HEK293T (cell line): ENCODE results near the gene HNRNPU.
A peak's percentile ranks its signal among the peaks of the same experiment; 100 is the strongest.

Source experiments
- CTCF ChIA-PET: fragments of 350-600 bp; formaldehyde crosslinking; extraction: SDS; loops from one replicate; lab custom pipeline; 2021; ENCODE audit warnings: antibody characterized with exemption, inconsistent platforms; lab: Yijun Ruan, JAX
- POLR2A ChIA-PET: fragments of 350-600 bp; formaldehyde crosslinking; extraction: SDS; loops from one replicate; lab custom pipeline; 2020; ENCODE audit warnings: antibody characterized with exemption, inconsistent platforms; lab: Yijun Ruan, JAX
- DNase-seq: peaks from one replicate; pipeline ENCODE4 v3.0.0; 2012; ENCODE audit warnings: mixed read lengths; ENCODE audit errors: extremely low spot score
- ARNT ChIP-seq: fragments of 450-650 bp; IDR thresholded peaks from 2 replicates; pipeline ENCODE4 v1.6.1; 2017; ENCODE audit warnings: mild to moderate bottlenecking
- BHLHE40 ChIP-seq: fragments of 450-650 bp; IDR thresholded peaks from 2 replicates; pipeline ENCODE4 v1.6.1; 2016; ENCODE audit warnings: mild to moderate bottlenecking, moderate library complexity, borderline replicate concordance
- CTBP1 ChIP-seq: fragments of 450-650 bp; IDR thresholded peaks from 2 replicates; pipeline ENCODE4 v1.6.1; 2016; ENCODE audit warnings: borderline replicate concordance
- ELF4 ChIP-seq: fragments of 450-650 bp; IDR thresholded peaks from 2 replicates; pipeline ENCODE4 v1.6.1; 2017; ENCODE audit warnings: antibody characterized with exemption
- FOXA1 ChIP-seq: fragments of 450-650 bp; IDR thresholded peaks from 2 replicates; pipeline ENCODE4 v1.6.1; 2016; ENCODE audit warnings: mild to moderate bottlenecking
- FOXK2 ChIP-seq: fragments of 450-650 bp; IDR thresholded peaks from 2 replicates; pipeline ENCODE4 v1.6.1; 2016; ENCODE audit warnings: mild to moderate bottlenecking
- FOXM1 ChIP-seq: fragments of 450-650 bp; IDR thresholded peaks from 2 replicates; pipeline ENCODE4 v1.6.1; 2017; ENCODE audit warnings: mild to moderate bottlenecking, borderline replicate concordance
- HDGF ChIP-seq: fragments of 450-650 bp; IDR thresholded peaks from 2 replicates; pipeline ENCODE4 v1.6.1; 2017; ENCODE audit warnings: antibody characterized with exemption, borderline replicate concordance
- L3MBTL2 ChIP-seq: fragments of 450-650 bp; conservative IDR thresholded peaks from 2 replicates; pipeline ENCODE4 v1.6.1; 2016; ENCODE audit warnings: mild to moderate bottlenecking
- LEF1 ChIP-seq: fragments of 450-650 bp; IDR thresholded peaks from 2 replicates; pipeline ENCODE4 v1.6.1; 2017; ENCODE audit warnings: mild to moderate bottlenecking, borderline replicate concordance
- NFRKB ChIP-seq: fragments of 450-650 bp; IDR thresholded peaks from 2 replicates; pipeline ENCODE4 v1.6.1; 2016; ENCODE audit warnings: mild to moderate bottlenecking, moderate library complexity
- SP1 ChIP-seq: fragments of 450-650 bp; IDR thresholded peaks from 2 replicates; pipeline ENCODE4 v1.6.1; 2017
- SUZ12 ChIP-seq: fragments of 450-650 bp; IDR thresholded peaks from 2 replicates; pipeline ENCODE4 v1.6.1; 2016; ENCODE audit warnings: mild to moderate bottlenecking
- TARDBP ChIP-seq: fragments of 450-650 bp; IDR thresholded peaks from 2 replicates; pipeline ENCODE4 v1.6.1; 2016
- ZNF384 ChIP-seq: fragments of 450-650 bp; IDR thresholded peaks from 2 replicates; pipeline ENCODE4 v1.6.1; 2016
- TF ChIP-seq, protein P1 (sequence below): fragments of 450-650 bp; IDR thresholded peaks from 2 replicates; pipeline ENCODE4 v1.6.1; 2016

The HNRNPU gene

DNA sequence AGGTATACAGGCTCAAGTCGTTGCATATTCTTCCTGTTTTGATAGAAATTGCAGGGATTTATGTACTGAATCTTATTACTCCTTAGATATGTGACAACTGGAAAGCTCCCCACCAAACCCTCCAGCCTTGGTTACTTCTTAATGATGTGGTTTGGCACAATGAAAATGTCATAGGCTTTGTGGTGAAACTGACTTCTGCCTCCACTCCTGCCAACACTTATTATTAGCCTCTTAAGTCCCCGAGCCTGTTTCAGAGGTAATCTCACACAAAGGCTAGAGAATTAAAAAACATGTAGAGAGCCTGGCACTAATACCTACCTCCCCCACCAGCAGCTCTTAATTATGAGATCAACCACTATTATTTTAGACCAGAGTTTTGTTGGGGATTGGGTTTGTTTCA, 24.7 kb downstream of the HNRNPU start:
- TF ChIP-seq L3MBTL2 (peak; percentile 24; the same call in 1 of the 2 replicates), FOXM1 (no peak)
- ChIA-PET CTCF (interaction anchor here (2.0 kb wide), 1 partner anchor 203 kb away, joined by 9 read pairs; no protein-coding TSS in a partner anchor), POLR2A (interaction anchor here (1.3 to 9.6 kb wide), 2 partner anchors 23 to 131 kb away, joined by 3 to 127 read pairs; partner anchors contain the start of gene HNRNPU)
- DNase-seq, result no peak

DNA sequence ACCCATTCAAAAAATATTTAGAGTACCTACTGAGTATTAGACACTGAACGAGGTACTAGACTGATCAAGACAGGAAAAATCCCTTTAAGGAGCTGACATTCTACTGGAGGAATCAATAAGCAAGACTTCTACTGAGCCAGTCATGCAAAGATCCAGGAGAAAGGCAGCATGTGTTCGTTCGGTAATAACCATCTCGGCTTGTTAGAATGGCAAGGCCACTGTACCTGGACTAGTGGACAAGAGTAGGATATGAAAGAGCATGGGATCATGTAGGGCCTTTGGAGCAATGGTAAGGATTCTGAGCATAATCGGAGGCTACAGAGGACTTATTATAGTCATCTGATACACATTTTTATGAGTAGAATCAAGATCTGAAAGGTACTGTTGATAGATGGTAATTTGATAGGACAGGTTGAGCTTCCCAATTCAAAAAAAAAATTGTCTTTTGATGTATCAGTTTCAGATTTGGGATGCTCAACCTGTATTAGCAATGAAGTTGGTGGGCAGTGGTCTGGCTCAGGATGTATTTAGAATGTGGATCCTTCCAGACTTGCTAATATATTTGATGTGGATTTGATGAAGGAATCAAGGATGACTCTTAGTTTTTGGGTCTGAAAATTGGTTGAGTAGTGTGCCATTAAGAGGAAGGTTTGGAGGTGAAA, 26.6 kb downstream of the HNRNPU start:
- ChIA-PET CTCF (interaction anchor here (0.5 to 1.2 kb wide), 3 partner anchors 9 to 205 kb away, joined by 3 read pairs; no protein-coding TSS in a partner anchor), POLR2A (interaction anchor here (0.9 to 9.6 kb wide), 4 partner anchors 25 to 133 kb away, joined by 3 to 127 read pairs (median 3); partner anchors contain the start of gene HNRNPU)
- DNase-seq, result no peak

DNA sequence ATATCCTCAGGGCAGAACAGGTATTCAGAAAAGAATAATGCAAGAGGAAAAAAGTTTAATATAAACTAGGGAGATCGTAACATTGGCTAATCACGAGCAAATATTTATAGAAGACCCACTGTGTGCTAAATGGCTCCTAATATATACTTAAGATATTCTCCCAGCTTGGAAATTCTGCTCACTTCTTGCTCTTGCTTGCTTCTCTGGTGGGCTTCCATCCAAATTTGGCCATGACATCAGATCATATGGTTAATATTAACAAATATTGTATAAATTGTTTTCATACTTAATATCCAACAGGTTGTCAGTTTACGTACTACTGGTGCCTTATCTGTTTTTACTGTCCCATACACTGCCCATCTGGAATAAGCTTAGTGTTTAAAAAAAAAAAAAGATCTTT, 27.8 kb downstream of the HNRNPU start:
- DNase-seq, result no peak
- POLR2A ChIA-PET, result interaction anchor here (1.0 to 9.6 kb wide), 5 partner anchors 13 to 135 kb away, joined by 3 to 127 read pairs (median 4); partner anchors contain the start of gene HNRNPU
- TF ChIP-seq NFRKB, result no peak
- TF ChIP-seq, protein P1, sequence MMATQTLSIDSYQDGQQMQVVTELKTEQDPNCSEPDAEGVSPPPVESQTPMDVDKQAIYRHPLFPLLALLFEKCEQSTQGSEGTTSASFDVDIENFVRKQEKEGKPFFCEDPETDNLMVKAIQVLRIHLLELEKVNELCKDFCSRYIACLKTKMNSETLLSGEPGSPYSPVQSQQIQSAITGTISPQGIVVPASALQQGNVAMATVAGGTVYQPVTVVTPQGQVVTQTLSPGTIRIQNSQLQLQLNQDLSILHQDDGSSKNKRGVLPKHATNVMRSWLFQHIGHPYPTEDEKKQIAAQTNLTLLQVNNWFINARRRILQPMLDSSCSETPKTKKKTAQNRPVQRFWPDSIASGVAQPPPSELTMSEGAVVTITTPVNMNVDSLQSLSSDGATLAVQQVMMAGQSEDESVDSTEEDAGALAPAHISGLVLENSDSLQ, result no peak
- TF ChIP-seq SUZ12, result no peak
- TF ChIP-seq FOXK2, result no peak
- TF ChIP-seq BHLHE40, result no peak
- no peak for TF ChIP-seq SP1
- CTCF ChIA-PET, result interaction anchor here (0.6 to 2.0 kb wide), 4 partner anchors 25 to 210 kb away, joined by 3 to 11 read pairs (median 4); no protein-coding TSS in a partner anchor

More for the DNA sequence above, 26.6 kb downstream of the HNRNPU start:
- 0 out of 2 replicates have a peak, but pooled peaks have one; percentile 38 for TF ChIP-seq FOXK2
- TF ChIP-seq CTBP1, result no peak
- no peak for TF ChIP-seq FOXA1
- no peak for TF ChIP-seq SUZ12
- TF ChIP-seq BHLHE40, result no peak
- TF ChIP-seq L3MBTL2, result 0 out of 2 replicates have a peak, but pooled peaks have one; percentile 16

DNA sequence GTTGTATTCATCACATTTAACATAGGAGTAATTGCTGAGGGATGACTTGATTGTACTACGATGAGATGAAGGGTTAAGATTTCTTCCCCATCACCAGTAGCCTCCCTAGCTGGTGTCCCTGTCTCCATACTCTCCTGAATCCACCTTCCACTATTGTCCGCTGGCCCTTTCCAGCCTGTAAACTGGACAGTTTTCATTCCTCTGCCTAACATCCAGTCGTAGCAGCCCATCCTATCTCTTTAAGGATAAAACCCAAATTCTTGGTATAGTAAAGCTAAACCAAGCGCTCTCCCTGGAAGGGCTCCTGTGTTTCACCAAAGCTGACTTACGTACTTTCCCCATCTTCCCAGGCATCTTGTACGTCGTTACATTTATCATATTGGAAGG, 28.2 kb downstream of the HNRNPU start:
- CTCF ChIA-PET, result interaction anchor here (0.6 to 2.0 kb wide), 4 partner anchors 25 to 211 kb away, joined by 3 to 11 read pairs (median 4); no protein-coding TSS in a partner anchor
- POLR2A ChIA-PET, result interaction anchor here (0.5 to 9.6 kb wide), 13 partner anchors 14 to 389 kb away, joined by 3 to 127 read pairs (median 4); partner anchors contain the start of gene HNRNPU
- DNase-seq, result peak; percentile 41
- TF ChIP-seq ZNF384 (no peak), ELF4 (peak; percentile 9; the same call in 1 of the 2 replicates)

DNA sequence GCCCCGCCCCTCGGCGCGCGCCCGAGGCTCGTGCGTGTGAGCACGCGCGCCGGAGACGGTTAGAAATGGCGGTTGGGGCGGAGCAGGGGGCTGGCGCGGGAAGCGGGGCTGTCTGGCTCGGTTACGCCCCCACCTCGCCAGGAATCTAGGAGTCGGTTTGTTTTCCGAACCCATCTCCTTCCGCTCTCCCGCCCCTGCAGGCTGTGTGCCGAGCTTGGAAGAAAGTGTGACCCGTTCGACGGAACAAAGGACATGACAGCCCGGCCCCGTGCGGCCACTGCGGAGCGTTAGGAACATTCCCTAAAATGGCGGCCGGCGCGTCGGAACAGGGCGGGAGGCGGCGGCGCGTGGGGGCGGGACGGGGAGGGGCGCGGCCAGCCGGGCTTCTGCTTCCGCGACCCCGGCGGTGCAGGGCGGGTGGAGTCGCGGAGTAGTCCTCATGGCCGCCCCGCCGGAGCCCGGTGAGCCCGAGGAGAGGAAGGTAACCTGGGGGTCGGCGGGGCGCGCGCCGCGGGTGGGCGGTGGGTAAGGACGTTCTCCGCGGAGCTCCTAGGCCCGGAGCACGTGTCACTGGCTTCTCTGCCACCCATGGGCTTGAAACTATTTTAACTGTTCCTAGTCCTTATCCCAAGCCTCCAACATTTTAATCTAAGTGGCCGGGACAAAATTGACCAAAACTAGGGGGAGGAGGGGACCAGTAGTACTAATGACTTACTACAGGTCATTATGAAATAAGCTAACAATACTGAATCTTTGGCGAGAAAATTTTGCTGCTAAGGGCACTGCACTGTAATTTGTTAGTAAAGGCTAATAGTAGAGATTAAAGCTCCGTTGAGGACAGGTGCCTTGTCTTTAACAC, 28.8 kb downstream of the HNRNPU start, which contains the start of gene COX20:
TSS of gene COX20 (plus strand) at position 383 of the 859 bp plus-strand sequence. CDS start at position 440, 57 bp downstream.
- CTCF ChIA-PET, result interaction anchor here (0.5 to 2.0 kb wide), 6 partner anchors 26 to 243 kb away, joined by 3 to 11 read pairs (median 4); no protein-coding TSS in a partner anchor
- POLR2A ChIA-PET, result interaction anchor here (0.5 to 9.6 kb wide), 25 partner anchors 10 to 487 kb away, joined by 3 to 127 read pairs (median 4); partner anchors contain the start of gene HNRNPU

DNA sequence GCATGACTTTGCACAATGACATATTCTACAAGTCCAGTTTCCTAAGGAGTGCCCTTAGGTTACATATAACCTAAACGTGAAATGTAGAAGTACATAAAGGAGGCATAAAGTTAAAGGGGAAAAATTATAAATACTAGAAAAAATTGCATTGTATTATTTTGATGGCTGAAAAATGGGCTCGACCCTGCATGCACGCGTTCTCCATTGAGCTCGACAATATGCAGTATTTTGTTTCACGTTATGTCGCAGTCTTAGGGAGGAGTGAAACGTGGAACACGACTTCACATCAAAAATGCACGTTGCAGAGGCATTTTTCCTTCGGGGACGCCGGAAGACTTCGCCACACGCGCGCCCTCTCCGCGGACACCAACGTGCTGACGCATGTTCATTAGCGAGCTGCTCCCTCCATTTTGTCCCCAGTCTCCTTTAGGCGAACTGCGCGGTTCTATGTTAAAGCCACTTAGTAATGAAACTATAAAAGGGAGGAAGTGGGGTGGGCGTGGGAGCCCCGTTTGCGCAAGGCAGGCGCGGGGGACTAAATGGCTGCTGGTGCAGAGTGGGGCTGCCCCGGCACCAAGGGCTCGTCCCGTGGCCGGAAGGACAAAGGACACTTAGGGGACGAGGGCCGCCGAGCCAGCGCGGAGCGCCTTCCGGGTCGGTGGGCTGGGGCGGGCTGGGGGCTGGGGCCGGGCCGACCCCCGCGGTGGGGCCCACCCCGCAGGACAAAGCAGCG, 29.6 kb downstream of the HNRNPU start:
- CTCF ChIA-PET, result interaction anchor here (0.5 to 1.0 kb wide), 3 partner anchors 208 to 237 kb away, joined by 3 to 4 read pairs (median 4); no protein-coding TSS in a partner anchor
- TF ChIP-seq NFRKB, result peak; percentile 85
- TF ChIP-seq LEF1, result no peak
- peak; percentile 99 for TF ChIP-seq L3MBTL2
- peak; percentile 67; the same call in 1 of the 2 replicates for TF ChIP-seq TARDBP
- peak; percentile 43; the same call in 1 of the 2 replicates for TF ChIP-seq ELF4
- POLR2A ChIA-PET, result interaction anchor here (0.7 to 9.6 kb wide), 28 partner anchors 9 to 486 kb away, joined by 3 to 127 read pairs (median 4); partner anchors contain the start of gene HNRNPU
- DNase-seq, result no peak

More for the DNA sequence above, 28.8 kb downstream of the HNRNPU start, which contains the start of gene COX20:
- DNase-seq, result peak; percentile 90
- TF ChIP-seq, protein P1, result no peak
- TF ChIP-seq L3MBTL2 (no peak), FOXA1 (no peak), ELF4 (no peak), ARNT (no peak; the same call in 1 of the 2 replicates), HDGF (no peak), CTBP1 (no peak), TARDBP (no peak), BHLHE40 (no peak), NFRKB (peak; percentile 38), FOXM1 (peak; percentile 84; the same call in 1 of the 2 replicates)
